GM23338 (cell line): ENCODE results near the gene PAFAH2. TPM values are rescaled to one million over a fixed set of nuclear protein-coding genes. Genes with fewer than 3 reads are reported as not detected.

ENCODE experiments used
- ATAC-seq: fragments of 200-7000 bp; cut with Tn5 transposase; 3 replicates; pipeline ENCODE4 v1.9.1; 2020
- DNase-seq: peaks from one replicate; pipeline ENCODE4 v3.0.0-alpha.2; 2015; ENCODE audit warnings: low spot score
- H2AFZ ChIP-seq: fragments of 200-600 bp; sonication (generic); 2 replicates; pipeline ENCODE4 v1.8.0; 2016; ENCODE audit warnings: antibody characterized with exemption, mild to moderate bottlenecking, moderate library complexity
- H3F3A ChIP-seq: fragments of 200-600 bp; sonication (generic); replicated peaks from 2 replicates; pipeline ENCODE4 v1.8.0; 2017; ENCODE audit warnings: antibody characterized with exemption, mixed run types, low read depth
- H3K27ac ChIP-seq: fragments of 200-600 bp; sonication (generic); 2 replicates; pipeline ENCODE4 v1.6.1; 2016; ENCODE audit warnings: low read depth
- H3K27me3 ChIP-seq: fragments of 200-600 bp; sonication (generic); 2 replicates; pipeline ENCODE4 v1.8.0; 2016; ENCODE audit warnings: mild to moderate bottlenecking, mixed run types, moderate library complexity; ENCODE audit not compliant: insufficient read depth
- H3K36me3 ChIP-seq: fragments of 200-600 bp; sonication (generic); 2 replicates; pipeline ENCODE4 v1.8.0; 2016; ENCODE audit warnings: mild to moderate bottlenecking; ENCODE audit not compliant: insufficient read depth
- H3K4me1 ChIP-seq: fragments of 200-600 bp; sonication (generic); 2 replicates; pipeline ENCODE4 v1.8.0; 2016; ENCODE audit warnings: mild to moderate bottlenecking, moderate library complexity; ENCODE audit not compliant: insufficient read depth
- H3K4me2 ChIP-seq: fragments of 200-600 bp; sonication (generic); 2 replicates; pipeline ENCODE4 v1.7.1; 2017; ENCODE audit warnings: mixed run types
- H3K4me3 ChIP-seq: fragments of 200-600 bp; sonication (generic); 2 replicates; pipeline ENCODE4 v1.6.1; 2016; ENCODE audit warnings: mixed run types
- H3K79me2 ChIP-seq: fragments of 200-600 bp; sonication (generic); replicated peaks from 2 replicates; pipeline ENCODE4 v1.8.0; 2017; ENCODE audit warnings: mild to moderate bottlenecking; ENCODE audit not compliant: insufficient read depth
- H3K9me2 ChIP-seq: fragments of 200-600 bp; sonication (generic); 2 replicates; pipeline ENCODE4 v1.8.0; 2017; ENCODE audit not compliant: insufficient read depth
- H4K20me1 ChIP-seq: fragments of 200-600 bp; sonication (generic); replicated peaks from 2 replicates; pipeline ENCODE4 v1.8.0; 2017; ENCODE audit warnings: mild to moderate bottlenecking; ENCODE audit not compliant: insufficient read depth
- H3K27ac Mint-ChIP-seq: 2 replicates; pipeline ENCODE4 v1.8.0; 2020; ENCODE audit warnings: inconsistent platforms, mild to moderate bottlenecking, moderate library complexity, mixed read lengths
- H3K27me3 Mint-ChIP-seq: 3 replicates; pipeline ENCODE4 v1.8.0; 2022; ENCODE audit warnings: low read depth, mild to moderate bottlenecking, moderate library complexity, mixed read lengths, inconsistent platforms; ENCODE audit not compliant: insufficient read depth, poor library complexity
- H3K36me3 Mint-ChIP-seq: 3 replicates; pipeline ENCODE4 v1.8.0; 2021; ENCODE audit warnings: low read depth, mild to moderate bottlenecking, inconsistent platforms, moderate library complexity, mixed read lengths
- H3K4me1 Mint-ChIP-seq: 3 replicates; pipeline ENCODE4 v1.8.0; 2020; ENCODE audit warnings: mild to moderate bottlenecking, inconsistent platforms, mixed read lengths
- H3K4me3 Mint-ChIP-seq: 3 replicates; pipeline ENCODE4 v1.8.0; 2021; ENCODE audit warnings: moderate library complexity, mild to moderate bottlenecking, inconsistent platforms, mixed read lengths
- H3K9me3 Mint-ChIP-seq: 3 replicates; pipeline ENCODE4 v1.8.0; 2020; ENCODE audit warnings: moderate library complexity, mild to moderate bottlenecking, inconsistent platforms, mixed read lengths
- CREB1 ChIP-seq: fragments of 250-450 bp; sonication (Bioruptor Pico); IDR thresholded peaks from 2 replicates; pipeline ENCODE4 v1.5.0; 2020; ENCODE audit warnings: low read depth, mild to moderate bottlenecking, moderate library complexity
- CTCF ChIP-seq, 2 experiments: fragments of 200-600 bp in 1 of 2; sonication (generic) in 1 of 2; conservative IDR thresholded peaks; 2 replicates each; pipeline versions ENCODE4 v1.5.1 to v1.6.1; 2016 to 2017; ENCODE audit warnings: antibody characterized with exemption in 2 of 2, low read depth in 2 of 2, mild to moderate bottlenecking in 2 of 2, moderate library complexity in 1 of 2
- ETS1 ChIP-seq: IDR thresholded peaks from 2 replicates; pipeline ENCODE4 v1.6.1; 2016; ENCODE audit warnings: antibody characterized with exemption
- EZH2 ChIP-seq: fragments of 200-600 bp; sonication (generic); IDR thresholded peaks from one replicate; pipeline ENCODE4 v1.8.0; 2017; ENCODE audit warnings: antibody characterized with exemption, mild to moderate bottlenecking, low read depth; ENCODE audit not compliant: unreplicated experiment
- EZH2phosphoT487 ChIP-seq: fragments of 200-600 bp; sonication (generic); IDR thresholded peaks from one replicate; pipeline ENCODE4 v1.8.1; 2018; ENCODE audit warnings: antibody characterized with exemption; ENCODE audit not compliant: unreplicated experiment
- JUNB ChIP-seq: IDR thresholded peaks from one replicate; pipeline ENCODE4 v1.6.1; 2016; ENCODE audit warnings: antibody characterized with exemption; ENCODE audit not compliant: unreplicated experiment
- NANOG ChIP-seq: IDR thresholded peaks from 2 replicates; pipeline ENCODE4 v1.6.1; 2016; ENCODE audit warnings: antibody characterized with exemption, borderline replicate concordance
- POLR2AphosphoS5 ChIP-seq: IDR thresholded peaks from 2 replicates; pipeline ENCODE4 v1.6.1; 2016; ENCODE audit warnings: antibody characterized with exemption, low read depth
- REST ChIP-seq: IDR thresholded peaks from one replicate; pipeline ENCODE4 v1.6.1; 2018; ENCODE audit warnings: antibody characterized with exemption; ENCODE audit not compliant: unreplicated experiment
- STAT1 ChIP-seq: IDR thresholded peaks from one replicate; pipeline ENCODE4 v1.6.1; 2016; ENCODE audit warnings: antibody characterized with exemption; ENCODE audit not compliant: unreplicated experiment
- ZNF114 ChIP-seq: fragments of 250-450 bp; sonication (Bioruptor Pico); IDR thresholded peaks from 2 replicates; pipeline ENCODE4 v1.5.0; 2020; ENCODE audit warnings: mild to moderate bottlenecking, moderate library complexity
- ZNF331 ChIP-seq: fragments of 250-450 bp; sonication (Bioruptor Pico); IDR thresholded peaks from 2 replicates; pipeline ENCODE4 v1.5.0; 2020; ENCODE audit warnings: low read depth, mild to moderate bottlenecking, moderate library complexity
- polyA plus RNA-seq: library from polyadenylated mRNA; unstranded; fragments of >200 nt; fragmentation: Nextera tagmentation; extraction: Ambion mirVana; gene quantifications from 2 replicates; pipeline ENCODE4 v1.2.1, GENCODE V29; 2016
- total RNA-seq: library from RNA; depleted of rRNA; stranded (reverse); fragments of >200 nt; shearing (Covaris generic); gene quantifications from 2 replicates; pipeline ENCODE4 v1.2.3, GENCODE V29; 2014
- TF ChIP-seq, protein P1 (sequence below): fragments of 250-450 bp; sonication (Bioruptor Pico); IDR thresholded peaks from 2 replicates; pipeline ENCODE4 v1.5.0; 2020; ENCODE audit warnings: mild to moderate bottlenecking, moderate library complexity

PAFAH2 gene
- total and polyA plus RNA-seq, 2 experiments from 2014 or later, result 5.7 to 10.3 TPM

- Mint-ChIP-seq H3K36me3 (no peaks in the 10 kb centered on the region), H3K4me3 (no peak overlapping the region), H3K27me3 (peaks cover 11% of the 10 kb centered on the region), H3K9me3 (no peaks in the 10 kb centered on the region), H3K4me1 (peaks cover 36% of the 10 kb centered on the region), H3K27ac (no peak overlapping the region)
- H3K9me2 ChIP-seq, result no peaks in the 10 kb centered on the region
- H2AFZ ChIP-seq, result no peak overlapping the region
- H3K36me3 ChIP-seq, result no peaks in the 10 kb centered on the region
- no peak for ATAC-seq
- TF ChIP-seq POLR2AphosphoS5, result no peak
- no peak for TF ChIP-seq CTCF (conservative IDR thresholded peaks at IDR 0.05; ENCODE audit: low read depth in 2 of 2)
- TF ChIP-seq, protein P1, sequence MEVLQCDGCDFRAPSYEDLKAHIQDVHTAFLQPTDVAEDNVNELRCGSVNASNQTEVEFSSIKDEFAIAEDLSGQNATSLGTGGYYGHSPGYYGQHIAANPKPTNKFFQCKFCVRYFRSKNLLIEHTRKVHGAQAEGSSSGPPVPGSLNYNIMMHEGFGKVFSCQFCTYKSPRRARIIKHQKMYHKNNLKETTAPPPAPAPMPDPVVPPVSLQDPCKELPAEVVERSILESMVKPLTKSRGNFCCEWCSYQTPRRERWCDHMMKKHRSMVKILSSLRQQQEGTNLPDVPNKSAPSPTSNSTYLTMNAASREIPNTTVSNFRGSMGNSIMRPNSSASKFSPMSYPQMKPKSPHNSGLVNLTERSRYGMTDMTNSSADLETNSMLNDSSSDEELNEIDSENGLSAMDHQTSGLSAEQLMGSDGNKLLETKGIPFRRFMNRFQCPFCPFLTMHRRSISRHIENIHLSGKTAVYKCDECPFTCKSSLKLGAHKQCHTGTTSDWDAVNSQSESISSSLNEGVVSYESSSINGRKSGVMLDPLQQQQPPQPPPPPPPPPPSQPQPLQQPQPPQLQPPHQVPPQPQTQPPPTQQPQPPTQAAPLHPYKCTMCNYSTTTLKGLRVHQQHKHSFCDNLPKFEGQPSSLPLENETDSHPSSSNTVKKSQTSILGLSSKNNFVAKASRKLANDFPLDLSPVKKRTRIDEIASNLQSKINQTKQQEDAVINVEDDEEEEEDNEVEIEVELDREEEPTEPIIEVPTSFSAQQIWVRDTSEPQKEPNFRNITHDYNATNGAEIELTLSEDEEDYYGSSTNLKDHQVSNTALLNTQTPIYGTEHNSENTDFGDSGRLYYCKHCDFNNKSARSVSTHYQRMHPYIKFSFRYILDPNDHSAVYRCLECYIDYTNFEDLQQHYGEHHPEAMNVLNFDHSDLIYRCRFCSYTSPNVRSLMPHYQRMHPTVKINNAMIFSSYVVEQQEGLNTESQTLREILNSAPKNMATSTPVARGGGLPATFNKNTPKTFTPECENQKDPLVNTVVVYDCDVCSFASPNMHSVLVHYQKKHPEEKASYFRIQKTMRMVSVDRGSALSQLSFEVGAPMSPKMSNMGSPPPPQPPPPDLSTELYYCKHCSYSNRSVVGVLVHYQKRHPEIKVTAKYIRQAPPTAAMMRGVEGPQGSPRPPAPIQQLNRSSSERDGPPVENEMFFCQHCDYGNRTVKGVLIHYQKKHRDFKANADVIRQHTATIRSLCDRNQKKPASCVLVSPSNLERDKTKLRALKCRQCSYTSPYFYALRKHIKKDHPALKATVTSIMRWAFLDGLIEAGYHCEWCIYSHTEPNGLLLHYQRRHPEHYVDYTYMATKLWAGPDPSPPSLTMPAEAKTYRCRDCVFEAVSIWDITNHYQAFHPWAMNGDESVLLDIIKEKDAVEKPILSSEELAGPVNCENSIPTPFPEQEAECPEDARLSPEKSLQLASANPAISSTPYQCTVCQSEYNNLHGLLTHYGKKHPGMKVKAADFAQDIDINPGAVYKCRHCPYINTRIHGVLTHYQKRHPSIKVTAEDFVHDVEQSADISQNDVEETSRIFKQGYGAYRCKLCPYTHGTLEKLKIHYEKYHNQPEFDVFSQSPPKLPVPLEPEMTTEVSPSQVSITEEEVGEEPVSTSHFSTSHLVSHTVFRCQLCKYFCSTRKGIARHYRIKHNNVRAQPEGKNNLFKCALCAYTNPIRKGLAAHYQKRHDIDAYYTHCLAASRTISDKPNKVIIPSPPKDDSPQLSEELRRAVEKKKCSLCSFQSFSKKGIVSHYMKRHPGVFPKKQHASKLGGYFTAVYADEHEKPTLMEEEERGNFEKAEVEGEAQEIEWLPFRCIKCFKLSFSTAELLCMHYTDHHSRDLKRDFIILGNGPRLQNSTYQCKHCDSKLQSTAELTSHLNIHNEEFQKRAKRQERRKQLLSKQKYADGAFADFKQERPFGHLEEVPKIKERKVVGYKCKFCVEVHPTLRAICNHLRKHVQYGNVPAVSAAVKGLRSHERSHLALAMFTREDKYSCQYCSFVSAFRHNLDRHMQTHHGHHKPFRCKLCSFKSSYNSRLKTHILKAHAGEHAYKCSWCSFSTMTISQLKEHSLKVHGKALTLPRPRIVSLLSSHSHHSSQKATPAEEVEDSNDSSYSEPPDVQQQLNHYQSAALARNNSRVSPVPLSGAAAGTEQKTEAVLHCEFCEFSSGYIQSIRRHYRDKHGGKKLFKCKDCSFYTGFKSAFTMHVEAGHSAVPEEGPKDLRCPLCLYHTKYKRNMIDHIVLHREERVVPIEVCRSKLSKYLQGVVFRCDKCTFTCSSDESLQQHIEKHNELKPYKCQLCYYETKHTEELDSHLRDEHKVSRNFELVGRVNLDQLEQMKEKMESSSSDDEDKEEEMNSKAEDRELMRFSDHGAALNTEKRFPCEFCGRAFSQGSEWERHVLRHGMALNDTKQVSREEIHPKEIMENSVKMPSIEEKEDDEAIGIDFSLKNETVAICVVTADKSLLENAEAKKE (CRISPR knock-in tag), result no peak
- no peak for TF ChIP-seq REST
- TF ChIP-seq CREB1, result no peak
- no peak for TF ChIP-seq STAT1
- no peak for TF ChIP-seq ETS1
- TF ChIP-seq EZH2phosphoT487, result no peak
- no peak for TF ChIP-seq ZNF331
- TF ChIP-seq JUNB, result no peak
- no peak for TF ChIP-seq NANOG
- TF ChIP-seq EZH2, result no peak
- TF ChIP-seq ZNF114 (CRISPR knock-in tag), result no peak
- peaks cover 14% of the 10 kb centered on the region for H3F3A ChIP-seq
- DNase-seq, result no peak
- H4K20me1 ChIP-seq, result no peaks in the 10 kb centered on the region
- H3K4me2 ChIP-seq, result no peak overlapping the region
- H3K27ac ChIP-seq, result no peak overlapping the region
- H3K27me3 ChIP-seq, result peaks cover 6% of the 10 kb centered on the region
- peaks cover 36% of the 10 kb centered on the region for H3K4me1 ChIP-seq
- no peak overlapping the region for H3K4me3 ChIP-seq
- H3K79me2 ChIP-seq, result no peaks in the 10 kb centered on the region
These were observed 73.4 kb downstream of the PAFAH2 start for GRCh38 chr1:25924454-25924853.
